GM23338 (cell line): ENCODE measurements around the gene S100P. TPM values are rescaled to one million over a fixed set of nuclear protein-coding genes. Genes with fewer than 3 reads are reported as not detected.

Experiments used
- ATAC-seq: fragments of 200-7000 bp; cut with Tn5 transposase; 3 replicates; pipeline ENCODE4 v1.9.1; 2020
- DNase-seq: peaks from one replicate; pipeline ENCODE4 v3.0.0-alpha.2; 2015; ENCODE audit warnings: low spot score
- H2AFZ ChIP-seq: fragments of 200-600 bp; sonication (generic); 2 replicates; pipeline ENCODE4 v1.8.0; 2016; ENCODE audit warnings: antibody characterized with exemption, mild to moderate bottlenecking, moderate library complexity
- H3F3A ChIP-seq: fragments of 200-600 bp; sonication (generic); replicated peaks from 2 replicates; pipeline ENCODE4 v1.8.0; 2017; ENCODE audit warnings: antibody characterized with exemption, mixed run types, low read depth
- H3K27ac ChIP-seq: fragments of 200-600 bp; sonication (generic); 2 replicates; pipeline ENCODE4 v1.6.1; 2016; ENCODE audit warnings: low read depth
- H3K27me3 ChIP-seq: fragments of 200-600 bp; sonication (generic); 2 replicates; pipeline ENCODE4 v1.8.0; 2016; ENCODE audit warnings: mild to moderate bottlenecking, mixed run types, moderate library complexity; ENCODE audit not compliant: insufficient read depth
- H3K36me3 ChIP-seq: fragments of 200-600 bp; sonication (generic); 2 replicates; pipeline ENCODE4 v1.8.0; 2016; ENCODE audit warnings: mild to moderate bottlenecking; ENCODE audit not compliant: insufficient read depth
- H3K4me1 ChIP-seq: fragments of 200-600 bp; sonication (generic); 2 replicates; pipeline ENCODE4 v1.8.0; 2016; ENCODE audit warnings: mild to moderate bottlenecking, moderate library complexity; ENCODE audit not compliant: insufficient read depth
- H3K4me2 ChIP-seq: fragments of 200-600 bp; sonication (generic); 2 replicates; pipeline ENCODE4 v1.7.1; 2017; ENCODE audit warnings: mixed run types
- H3K4me3 ChIP-seq: fragments of 200-600 bp; sonication (generic); 2 replicates; pipeline ENCODE4 v1.6.1; 2016; ENCODE audit warnings: mixed run types
- H3K79me2 ChIP-seq: fragments of 200-600 bp; sonication (generic); replicated peaks from 2 replicates; pipeline ENCODE4 v1.8.0; 2017; ENCODE audit warnings: mild to moderate bottlenecking; ENCODE audit not compliant: insufficient read depth
- H3K9me2 ChIP-seq: fragments of 200-600 bp; sonication (generic); 2 replicates; pipeline ENCODE4 v1.8.0; 2017; ENCODE audit not compliant: insufficient read depth
- H4K20me1 ChIP-seq: fragments of 200-600 bp; sonication (generic); replicated peaks from 2 replicates; pipeline ENCODE4 v1.8.0; 2017; ENCODE audit warnings: mild to moderate bottlenecking; ENCODE audit not compliant: insufficient read depth
- H3K27ac Mint-ChIP-seq: 2 replicates; pipeline ENCODE4 v1.8.0; 2020; ENCODE audit warnings: inconsistent platforms, mild to moderate bottlenecking, moderate library complexity, mixed read lengths
- H3K27me3 Mint-ChIP-seq: 3 replicates; pipeline ENCODE4 v1.8.0; 2022; ENCODE audit warnings: low read depth, mild to moderate bottlenecking, moderate library complexity, mixed read lengths, inconsistent platforms; ENCODE audit not compliant: insufficient read depth, poor library complexity
- H3K36me3 Mint-ChIP-seq: 3 replicates; pipeline ENCODE4 v1.8.0; 2021; ENCODE audit warnings: low read depth, mild to moderate bottlenecking, inconsistent platforms, moderate library complexity, mixed read lengths
- H3K4me1 Mint-ChIP-seq: 3 replicates; pipeline ENCODE4 v1.8.0; 2020; ENCODE audit warnings: mild to moderate bottlenecking, inconsistent platforms, mixed read lengths
- H3K4me3 Mint-ChIP-seq: 3 replicates; pipeline ENCODE4 v1.8.0; 2021; ENCODE audit warnings: moderate library complexity, mild to moderate bottlenecking, inconsistent platforms, mixed read lengths
- H3K9me3 Mint-ChIP-seq: 3 replicates; pipeline ENCODE4 v1.8.0; 2020; ENCODE audit warnings: moderate library complexity, mild to moderate bottlenecking, inconsistent platforms, mixed read lengths
- CREB1 ChIP-seq: fragments of 250-450 bp; sonication (Bioruptor Pico); IDR thresholded peaks from 2 replicates; pipeline ENCODE4 v1.5.0; 2020; ENCODE audit warnings: low read depth, mild to moderate bottlenecking, moderate library complexity
- EZH2 ChIP-seq: fragments of 200-600 bp; sonication (generic); IDR thresholded peaks from one replicate; pipeline ENCODE4 v1.8.0; 2017; ENCODE audit warnings: antibody characterized with exemption, mild to moderate bottlenecking, low read depth; ENCODE audit not compliant: unreplicated experiment
- EZH2phosphoT487 ChIP-seq: fragments of 200-600 bp; sonication (generic); IDR thresholded peaks from one replicate; pipeline ENCODE4 v1.8.1; 2018; ENCODE audit warnings: antibody characterized with exemption; ENCODE audit not compliant: unreplicated experiment
- NANOG ChIP-seq: IDR thresholded peaks from 2 replicates; pipeline ENCODE4 v1.6.1; 2016; ENCODE audit warnings: antibody characterized with exemption, borderline replicate concordance
- POLR2AphosphoS5 ChIP-seq: IDR thresholded peaks from 2 replicates; pipeline ENCODE4 v1.6.1; 2016; ENCODE audit warnings: antibody characterized with exemption, low read depth
- ZNF114 ChIP-seq: fragments of 250-450 bp; sonication (Bioruptor Pico); IDR thresholded peaks from 2 replicates; pipeline ENCODE4 v1.5.0; 2020; ENCODE audit warnings: mild to moderate bottlenecking, moderate library complexity
- polyA plus RNA-seq: library from polyadenylated mRNA; unstranded; fragments of >200 nt; fragmentation: Nextera tagmentation; extraction: Ambion mirVana; gene quantifications from 2 replicates; pipeline ENCODE4 v1.2.1, GENCODE V29; 2016
- total RNA-seq: library from RNA; depleted of rRNA; stranded (reverse); fragments of >200 nt; shearing (Covaris generic); gene quantifications from 2 replicates; pipeline ENCODE4 v1.2.3, GENCODE V29; 2014
- TF ChIP-seq, protein P1 (sequence below), 2 experiments: fragments of 200-600 bp in 1 of 2; sonication (generic) in 1 of 2; conservative IDR thresholded peaks; 2 replicates each; pipeline versions ENCODE4 v1.5.1 to v1.6.1; 2016 to 2017; ENCODE audit warnings: antibody characterized with exemption in 2 of 2, low read depth in 2 of 2, mild to moderate bottlenecking in 2 of 2, moderate library complexity in 1 of 2
- TF ChIP-seq, protein P2 (sequence below): fragments of 250-450 bp; sonication (Bioruptor Pico); IDR thresholded peaks from 2 replicates; pipeline ENCODE4 v1.5.0; 2020; ENCODE audit warnings: mild to moderate bottlenecking, moderate library complexity
- TF ChIP-seq, protein P3 (sequence below): IDR thresholded peaks from one replicate; pipeline ENCODE4 v1.6.1; 2018; ENCODE audit warnings: antibody characterized with exemption; ENCODE audit not compliant: unreplicated experiment

The S100P gene
- total and polyA plus RNA-seq, 2 experiments from 2014 or later = 0.32 TPM; not detected in 1

DNA sequence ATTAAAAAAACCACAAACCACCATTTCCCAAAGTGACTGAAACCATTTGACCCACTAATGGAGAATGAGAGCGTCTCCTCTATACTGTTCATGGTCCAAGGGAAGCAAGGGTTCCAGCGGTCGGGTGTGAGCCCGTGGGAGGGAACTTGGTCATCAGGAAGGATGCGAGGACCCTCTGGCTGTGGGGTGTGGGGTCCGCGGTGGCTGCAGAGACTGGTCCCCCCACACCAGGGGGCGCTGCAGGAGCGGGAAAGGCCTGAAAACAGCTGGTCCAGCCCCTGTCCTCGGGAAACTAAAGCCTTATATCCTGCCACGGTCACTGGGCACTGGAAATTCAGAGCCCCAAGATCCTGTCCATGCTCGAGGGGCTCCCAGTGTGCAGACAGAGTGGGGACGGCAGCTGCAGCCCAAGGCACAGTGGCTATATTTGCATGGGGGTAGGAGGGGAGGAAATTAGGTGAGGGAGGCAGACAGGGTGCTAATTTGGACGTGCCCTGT lies 26.6 kb downstream of the S100P start:
- Mint-ChIP-seq H3K4me1 (peaks cover 7% of the 10 kb centered on the region; the same call in 2 of the 3 replicates), H3K4me3 (no peak overlapping the region), H3K27ac (no peak overlapping the region), H3K9me3 (peaks cover 3% of the 10 kb centered on the region; the same call in 1 of the 3 replicates), H3K36me3 (peaks cover 3% of the 10 kb centered on the region; the same call in 2 of the 3 replicates), H3K27me3 (peaks cover 15% of the 10 kb centered on the region)
- no peak overlapping the region for H2AFZ ChIP-seq
- no peaks in the 10 kb centered on the region for H3F3A ChIP-seq
- H3K27ac ChIP-seq = no peak overlapping the region
- H3K9me2 ChIP-seq = no peaks in the 10 kb centered on the region
- no peaks in the 10 kb centered on the region; the same call in 1 of the 2 replicates for H4K20me1 ChIP-seq
- H3K36me3 ChIP-seq = no peaks in the 10 kb centered on the region
- H3K27me3 ChIP-seq = no peaks in the 10 kb centered on the region
- H3K4me1 ChIP-seq = peaks cover 12% of the 10 kb centered on the region; the same call in 1 of the 2 replicates
- TF ChIP-seq, protein P1, sequence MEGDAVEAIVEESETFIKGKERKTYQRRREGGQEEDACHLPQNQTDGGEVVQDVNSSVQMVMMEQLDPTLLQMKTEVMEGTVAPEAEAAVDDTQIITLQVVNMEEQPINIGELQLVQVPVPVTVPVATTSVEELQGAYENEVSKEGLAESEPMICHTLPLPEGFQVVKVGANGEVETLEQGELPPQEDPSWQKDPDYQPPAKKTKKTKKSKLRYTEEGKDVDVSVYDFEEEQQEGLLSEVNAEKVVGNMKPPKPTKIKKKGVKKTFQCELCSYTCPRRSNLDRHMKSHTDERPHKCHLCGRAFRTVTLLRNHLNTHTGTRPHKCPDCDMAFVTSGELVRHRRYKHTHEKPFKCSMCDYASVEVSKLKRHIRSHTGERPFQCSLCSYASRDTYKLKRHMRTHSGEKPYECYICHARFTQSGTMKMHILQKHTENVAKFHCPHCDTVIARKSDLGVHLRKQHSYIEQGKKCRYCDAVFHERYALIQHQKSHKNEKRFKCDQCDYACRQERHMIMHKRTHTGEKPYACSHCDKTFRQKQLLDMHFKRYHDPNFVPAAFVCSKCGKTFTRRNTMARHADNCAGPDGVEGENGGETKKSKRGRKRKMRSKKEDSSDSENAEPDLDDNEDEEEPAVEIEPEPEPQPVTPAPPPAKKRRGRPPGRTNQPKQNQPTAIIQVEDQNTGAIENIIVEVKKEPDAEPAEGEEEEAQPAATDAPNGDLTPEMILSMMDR (conservative IDR thresholded peaks at IDR 0.05; ENCODE audit: low read depth in 2 of 2) = peak; percentile 87 to 97
- TF ChIP-seq ZNF114 = no peak
- H3K4me3 ChIP-seq = no peak overlapping the region
- DNase-seq (peak; percentile 90), ATAC-seq (peak; percentile 81)
- H3K4me2 ChIP-seq = no peak overlapping the region
- peaks cover 23% of the 10 kb centered on the region for H3K79me2 ChIP-seq

DNA sequence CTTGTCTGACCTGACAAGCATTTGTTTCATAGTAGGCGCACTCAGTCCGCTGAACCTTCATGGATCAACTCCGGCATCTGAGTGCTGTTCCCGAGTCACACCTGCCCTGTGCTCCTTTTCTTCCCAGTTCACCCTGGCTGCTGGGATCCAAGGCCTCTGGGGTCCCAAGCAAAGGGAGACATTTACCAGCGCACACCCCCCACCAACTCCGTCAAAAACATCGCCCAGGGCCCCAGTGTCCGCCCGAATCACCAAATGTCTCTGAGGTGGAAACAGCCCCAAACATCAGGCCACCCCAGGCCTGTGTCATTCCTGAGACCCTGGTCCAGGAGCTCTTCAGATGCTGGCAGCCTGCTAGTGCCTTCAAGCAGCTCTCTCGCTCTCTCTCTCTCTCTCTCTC lies 27.4 kb downstream of the S100P start:
- Mint-ChIP-seq H3K9me3 (no peaks in the 10 kb centered on the region), H3K27ac (no peak overlapping the region), H3K4me1 (peaks cover 7% of the 10 kb centered on the region; the same call in 2 of the 3 replicates), H3K4me3 (no peak overlapping the region; the same call in 2 of the 3 replicates), H3K27me3 (peaks cover 9% of the 10 kb centered on the region), H3K36me3 (no peaks in the 10 kb centered on the region; the same call in 2 of the 3 replicates)
- Histone ChIP-seq H3K4me1 (peaks cover 12% of the 10 kb centered on the region; the same call in 1 of the 2 replicates), H3K4me3 (no peak overlapping the region), H2AFZ (no peak overlapping the region), H3K79me2 (peaks cover 23% of the 10 kb centered on the region), H3F3A (peaks cover 8% of the 10 kb centered on the region), H3K27ac (no peak overlapping the region), H4K20me1 (no peaks in the 10 kb centered on the region; the same call in 1 of the 2 replicates), H3K9me2 (no peaks in the 10 kb centered on the region), H3K27me3 (no peaks in the 10 kb centered on the region), H3K4me2 (no peak overlapping the region), H3K36me3 (no peaks in the 10 kb centered on the region)
- DNase-seq (no peak), ATAC-seq (no peak)
- no peak for TF ChIP-seq NANOG
- TF ChIP-seq EZH2 = no peak
- TF ChIP-seq ZNF114 = no peak
- no peak for TF ChIP-seq POLR2AphosphoS5
- TF ChIP-seq, protein P2, sequence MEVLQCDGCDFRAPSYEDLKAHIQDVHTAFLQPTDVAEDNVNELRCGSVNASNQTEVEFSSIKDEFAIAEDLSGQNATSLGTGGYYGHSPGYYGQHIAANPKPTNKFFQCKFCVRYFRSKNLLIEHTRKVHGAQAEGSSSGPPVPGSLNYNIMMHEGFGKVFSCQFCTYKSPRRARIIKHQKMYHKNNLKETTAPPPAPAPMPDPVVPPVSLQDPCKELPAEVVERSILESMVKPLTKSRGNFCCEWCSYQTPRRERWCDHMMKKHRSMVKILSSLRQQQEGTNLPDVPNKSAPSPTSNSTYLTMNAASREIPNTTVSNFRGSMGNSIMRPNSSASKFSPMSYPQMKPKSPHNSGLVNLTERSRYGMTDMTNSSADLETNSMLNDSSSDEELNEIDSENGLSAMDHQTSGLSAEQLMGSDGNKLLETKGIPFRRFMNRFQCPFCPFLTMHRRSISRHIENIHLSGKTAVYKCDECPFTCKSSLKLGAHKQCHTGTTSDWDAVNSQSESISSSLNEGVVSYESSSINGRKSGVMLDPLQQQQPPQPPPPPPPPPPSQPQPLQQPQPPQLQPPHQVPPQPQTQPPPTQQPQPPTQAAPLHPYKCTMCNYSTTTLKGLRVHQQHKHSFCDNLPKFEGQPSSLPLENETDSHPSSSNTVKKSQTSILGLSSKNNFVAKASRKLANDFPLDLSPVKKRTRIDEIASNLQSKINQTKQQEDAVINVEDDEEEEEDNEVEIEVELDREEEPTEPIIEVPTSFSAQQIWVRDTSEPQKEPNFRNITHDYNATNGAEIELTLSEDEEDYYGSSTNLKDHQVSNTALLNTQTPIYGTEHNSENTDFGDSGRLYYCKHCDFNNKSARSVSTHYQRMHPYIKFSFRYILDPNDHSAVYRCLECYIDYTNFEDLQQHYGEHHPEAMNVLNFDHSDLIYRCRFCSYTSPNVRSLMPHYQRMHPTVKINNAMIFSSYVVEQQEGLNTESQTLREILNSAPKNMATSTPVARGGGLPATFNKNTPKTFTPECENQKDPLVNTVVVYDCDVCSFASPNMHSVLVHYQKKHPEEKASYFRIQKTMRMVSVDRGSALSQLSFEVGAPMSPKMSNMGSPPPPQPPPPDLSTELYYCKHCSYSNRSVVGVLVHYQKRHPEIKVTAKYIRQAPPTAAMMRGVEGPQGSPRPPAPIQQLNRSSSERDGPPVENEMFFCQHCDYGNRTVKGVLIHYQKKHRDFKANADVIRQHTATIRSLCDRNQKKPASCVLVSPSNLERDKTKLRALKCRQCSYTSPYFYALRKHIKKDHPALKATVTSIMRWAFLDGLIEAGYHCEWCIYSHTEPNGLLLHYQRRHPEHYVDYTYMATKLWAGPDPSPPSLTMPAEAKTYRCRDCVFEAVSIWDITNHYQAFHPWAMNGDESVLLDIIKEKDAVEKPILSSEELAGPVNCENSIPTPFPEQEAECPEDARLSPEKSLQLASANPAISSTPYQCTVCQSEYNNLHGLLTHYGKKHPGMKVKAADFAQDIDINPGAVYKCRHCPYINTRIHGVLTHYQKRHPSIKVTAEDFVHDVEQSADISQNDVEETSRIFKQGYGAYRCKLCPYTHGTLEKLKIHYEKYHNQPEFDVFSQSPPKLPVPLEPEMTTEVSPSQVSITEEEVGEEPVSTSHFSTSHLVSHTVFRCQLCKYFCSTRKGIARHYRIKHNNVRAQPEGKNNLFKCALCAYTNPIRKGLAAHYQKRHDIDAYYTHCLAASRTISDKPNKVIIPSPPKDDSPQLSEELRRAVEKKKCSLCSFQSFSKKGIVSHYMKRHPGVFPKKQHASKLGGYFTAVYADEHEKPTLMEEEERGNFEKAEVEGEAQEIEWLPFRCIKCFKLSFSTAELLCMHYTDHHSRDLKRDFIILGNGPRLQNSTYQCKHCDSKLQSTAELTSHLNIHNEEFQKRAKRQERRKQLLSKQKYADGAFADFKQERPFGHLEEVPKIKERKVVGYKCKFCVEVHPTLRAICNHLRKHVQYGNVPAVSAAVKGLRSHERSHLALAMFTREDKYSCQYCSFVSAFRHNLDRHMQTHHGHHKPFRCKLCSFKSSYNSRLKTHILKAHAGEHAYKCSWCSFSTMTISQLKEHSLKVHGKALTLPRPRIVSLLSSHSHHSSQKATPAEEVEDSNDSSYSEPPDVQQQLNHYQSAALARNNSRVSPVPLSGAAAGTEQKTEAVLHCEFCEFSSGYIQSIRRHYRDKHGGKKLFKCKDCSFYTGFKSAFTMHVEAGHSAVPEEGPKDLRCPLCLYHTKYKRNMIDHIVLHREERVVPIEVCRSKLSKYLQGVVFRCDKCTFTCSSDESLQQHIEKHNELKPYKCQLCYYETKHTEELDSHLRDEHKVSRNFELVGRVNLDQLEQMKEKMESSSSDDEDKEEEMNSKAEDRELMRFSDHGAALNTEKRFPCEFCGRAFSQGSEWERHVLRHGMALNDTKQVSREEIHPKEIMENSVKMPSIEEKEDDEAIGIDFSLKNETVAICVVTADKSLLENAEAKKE (CRISPR knock-in tag) = no peak
- TF ChIP-seq EZH2phosphoT487 = no peak
- no peak for TF ChIP-seq CREB1 (CRISPR knock-in tag)
- TF ChIP-seq, protein P3, sequence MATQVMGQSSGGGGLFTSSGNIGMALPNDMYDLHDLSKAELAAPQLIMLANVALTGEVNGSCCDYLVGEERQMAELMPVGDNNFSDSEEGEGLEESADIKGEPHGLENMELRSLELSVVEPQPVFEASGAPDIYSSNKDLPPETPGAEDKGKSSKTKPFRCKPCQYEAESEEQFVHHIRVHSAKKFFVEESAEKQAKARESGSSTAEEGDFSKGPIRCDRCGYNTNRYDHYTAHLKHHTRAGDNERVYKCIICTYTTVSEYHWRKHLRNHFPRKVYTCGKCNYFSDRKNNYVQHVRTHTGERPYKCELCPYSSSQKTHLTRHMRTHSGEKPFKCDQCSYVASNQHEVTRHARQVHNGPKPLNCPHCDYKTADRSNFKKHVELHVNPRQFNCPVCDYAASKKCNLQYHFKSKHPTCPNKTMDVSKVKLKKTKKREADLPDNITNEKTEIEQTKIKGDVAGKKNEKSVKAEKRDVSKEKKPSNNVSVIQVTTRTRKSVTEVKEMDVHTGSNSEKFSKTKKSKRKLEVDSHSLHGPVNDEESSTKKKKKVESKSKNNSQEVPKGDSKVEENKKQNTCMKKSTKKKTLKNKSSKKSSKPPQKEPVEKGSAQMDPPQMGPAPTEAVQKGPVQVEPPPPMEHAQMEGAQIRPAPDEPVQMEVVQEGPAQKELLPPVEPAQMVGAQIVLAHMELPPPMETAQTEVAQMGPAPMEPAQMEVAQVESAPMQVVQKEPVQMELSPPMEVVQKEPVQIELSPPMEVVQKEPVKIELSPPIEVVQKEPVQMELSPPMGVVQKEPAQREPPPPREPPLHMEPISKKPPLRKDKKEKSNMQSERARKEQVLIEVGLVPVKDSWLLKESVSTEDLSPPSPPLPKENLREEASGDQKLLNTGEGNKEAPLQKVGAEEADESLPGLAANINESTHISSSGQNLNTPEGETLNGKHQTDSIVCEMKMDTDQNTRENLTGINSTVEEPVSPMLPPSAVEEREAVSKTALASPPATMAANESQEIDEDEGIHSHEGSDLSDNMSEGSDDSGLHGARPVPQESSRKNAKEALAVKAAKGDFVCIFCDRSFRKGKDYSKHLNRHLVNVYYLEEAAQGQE = no peak
